K562 (cell line): ENCODE measurements around the gene KLF2. TPM values are rescaled to one million over a fixed set of nuclear protein-coding genes. Genes with fewer than 3 reads are reported as not detected.

Source experiments
- FOXK2 ChIP-seq, 2 experiments: fragments of 450-650 bp; IDR thresholded peaks in 1 of 2; conservative IDR thresholded peaks in 1 of 2; 2 replicates each; pipeline ENCODE4 v1.6.1; 2016; ENCODE audit warnings: low read depth in 2 of 2, mild to moderate bottlenecking in 1 of 2
- STAT5B ChIP-seq: fragments of 250-450 bp; sonication (Bioruptor Pico); IDR thresholded peaks from 2 replicates; pipeline ENCODE4 v1.8.0; 2021; ENCODE audit warnings: mild to moderate bottlenecking, inconsistent platforms
- TAF1 ChIP-seq: IDR thresholded peaks from 2 replicates; pipeline ENCODE4 v1.6.1; 2011; ENCODE audit warnings: mild to moderate bottlenecking, low read length, moderate library complexity; ENCODE audit not compliant: insufficient read depth, control insufficient read depth, severe bottlenecking; ENCODE audit errors: extremely low read depth
- TRIM28 ChIP-seq: fragments of 450-650 bp; IDR thresholded peaks from 2 replicates; pipeline ENCODE4 v1.6.1; 2017
- U2AF2 ChIP-seq: fragments of 200-400 bp; formaldehyde crosslinking; optimal IDR thresholded peaks from 2 replicates; pipeline ENCODE3; 2017; ENCODE audit warnings: low read depth, mild to moderate bottlenecking, low read length
- ZNF12 ChIP-seq: sonication (generic); formaldehyde crosslinking; IDR thresholded peaks from 2 replicates; pipeline ENCODE4 v1.4.0; 2020; ENCODE audit warnings: mild to moderate bottlenecking, missing genetic modification reagents
- polyA plus RNA-seq, 8 experiments: library from polyadenylated mRNA; depleted of rRNA in 4 of 8; stranded (reverse) in 5 of 8; unstranded in 3 of 8; fragments of >200 nt; fragmentation: Nextera tagmentation in 2 of 8; fragmentation: Illumina TruSeq in 1 of 8; extraction: Ambion mirVana in 2 of 8; extraction: Trizol in 1 of 8; gene quantifications; 2 replicates each; pipeline versions ENCODE4 v1.2.1 to v1.2.3, GENCODE V29; 2011 to 2014; ENCODE audit warnings: inconsistent platforms in 1 of 8, missing spikeins in 1 of 8
- total RNA-seq, 7 experiments: library from RNA; depleted of rRNA in 6 of 7; stranded (reverse); fragments of >200 nt in 6 of 7; fragmentation: Illumina TruSeq in 2 of 7; extraction: Trizol in 2 of 7; gene quantifications; 2 replicates each; pipeline versions ENCODE4 v1.2.1 to v1.2.3, GENCODE V29; 2011 to 2021; ENCODE audit warnings: low replicate concordance in 1 of 7
- TF ChIP-seq, protein P1 (sequence below): sonication (generic); formaldehyde crosslinking; IDR thresholded peaks from 2 replicates; pipeline ENCODE4 v1.8.0; 2022; ENCODE audit warnings: mild to moderate bottlenecking, missing genetic modification reagents

KLF2 gene
- total and polyA plus RNA-seq, 9 of the 15 experiments (the other 6 are each of a cell fraction or from before 2014, with no cell fraction given) = 0.07 to 0.71 TPM; not detected in 7

DNA sequence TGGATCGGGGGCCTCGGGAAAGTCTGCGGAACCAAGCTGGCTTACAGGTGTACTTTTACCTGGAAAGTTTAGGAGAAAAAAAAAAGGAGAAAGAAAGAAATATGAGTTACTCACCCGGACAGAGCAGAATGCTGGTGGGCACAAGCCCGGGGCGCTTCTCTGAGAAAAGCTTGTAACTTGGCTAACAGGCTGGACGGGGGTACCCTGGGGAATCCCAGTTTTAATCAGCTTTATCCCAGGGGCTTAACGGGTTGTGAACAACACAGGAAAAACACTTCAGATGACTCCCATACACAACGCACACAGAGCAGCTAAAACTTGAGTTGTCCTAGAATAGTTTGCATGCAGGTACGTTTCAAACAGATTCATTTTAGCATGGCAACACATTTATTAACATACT, 37.3 kb downstream of the KLF2 start (continued):
- TF ChIP-seq, protein P1, sequence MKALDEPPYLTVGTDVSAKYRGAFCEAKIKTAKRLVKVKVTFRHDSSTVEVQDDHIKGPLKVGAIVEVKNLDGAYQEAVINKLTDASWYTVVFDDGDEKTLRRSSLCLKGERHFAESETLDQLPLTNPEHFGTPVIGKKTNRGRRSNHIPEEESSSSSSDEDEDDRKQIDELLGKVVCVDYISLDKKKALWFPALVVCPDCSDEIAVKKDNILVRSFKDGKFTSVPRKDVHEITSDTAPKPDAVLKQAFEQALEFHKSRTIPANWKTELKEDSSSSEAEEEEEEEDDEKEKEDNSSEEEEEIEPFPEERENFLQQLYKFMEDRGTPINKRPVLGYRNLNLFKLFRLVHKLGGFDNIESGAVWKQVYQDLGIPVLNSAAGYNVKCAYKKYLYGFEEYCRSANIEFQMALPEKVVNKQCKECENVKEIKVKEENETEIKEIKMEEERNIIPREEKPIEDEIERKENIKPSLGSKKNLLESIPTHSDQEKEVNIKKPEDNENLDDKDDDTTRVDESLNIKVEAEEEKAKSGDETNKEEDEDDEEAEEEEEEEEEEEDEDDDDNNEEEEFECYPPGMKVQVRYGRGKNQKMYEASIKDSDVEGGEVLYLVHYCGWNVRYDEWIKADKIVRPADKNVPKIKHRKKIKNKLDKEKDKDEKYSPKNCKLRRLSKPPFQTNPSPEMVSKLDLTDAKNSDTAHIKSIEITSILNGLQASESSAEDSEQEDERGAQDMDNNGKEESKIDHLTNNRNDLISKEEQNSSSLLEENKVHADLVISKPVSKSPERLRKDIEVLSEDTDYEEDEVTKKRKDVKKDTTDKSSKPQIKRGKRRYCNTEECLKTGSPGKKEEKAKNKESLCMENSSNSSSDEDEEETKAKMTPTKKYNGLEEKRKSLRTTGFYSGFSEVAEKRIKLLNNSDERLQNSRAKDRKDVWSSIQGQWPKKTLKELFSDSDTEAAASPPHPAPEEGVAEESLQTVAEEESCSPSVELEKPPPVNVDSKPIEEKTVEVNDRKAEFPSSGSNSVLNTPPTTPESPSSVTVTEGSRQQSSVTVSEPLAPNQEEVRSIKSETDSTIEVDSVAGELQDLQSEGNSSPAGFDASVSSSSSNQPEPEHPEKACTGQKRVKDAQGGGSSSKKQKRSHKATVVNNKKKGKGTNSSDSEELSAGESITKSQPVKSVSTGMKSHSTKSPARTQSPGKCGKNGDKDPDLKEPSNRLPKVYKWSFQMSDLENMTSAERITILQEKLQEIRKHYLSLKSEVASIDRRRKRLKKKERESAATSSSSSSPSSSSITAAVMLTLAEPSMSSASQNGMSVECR (CRISPR knock-in tag) = no peak
- no peak for TF ChIP-seq FOXK2 (conservative IDR thresholded peaks at IDR 0.05 in 1 of 2, IDR thresholded peaks at IDR 0.05 in 1 of 2; ENCODE audit: low read depth in 2 of 2)
- no peak for TF ChIP-seq STAT5B (CRISPR knock-in tag)
- no peak for TF ChIP-seq TRIM28
- TF ChIP-seq U2AF2 = no peak
- no peak for TF ChIP-seq ZNF12 (CRISPR knock-in tag)
- TF ChIP-seq TAF1 = no peak
